HepG2 (cell line): Measurements from ENCODE around the gene ATAD3A. TPM values are rescaled to one million over a fixed set of nuclear protein-coding genes. Genes with fewer than 3 reads are reported as not detected.

Experiments
- ATAC-seq: fragments of 200-7000 bp; cut with Tn5 transposase; 3 replicates; pipeline ENCODE4 v1.9.1; 2020; ENCODE audit warnings: mild to moderate bottlenecking, moderate library complexity
- BruUV-seq: library from RNA; stranded (reverse); fragments of 400-500 nt; replicated peaks from 2 replicates; lab custom pipeline; 2021; lab: Mats Ljungman, UMichigan
- CTCF ChIA-PET: fragments of 300-600 bp; formaldehyde crosslinking; extraction: SDS; loops from one replicate; lab custom pipeline; 2021; ENCODE audit warnings: low total read pairs, inconsistent platforms, low intra/inter-chr PET ratio; lab: Yijun Ruan, JAX
- POLR2A ChIA-PET: fragments of 350-600 bp; sonication (Branson Sonifier 250); formaldehyde crosslinking; loops from one replicate; lab custom pipeline; 2020; ENCODE audit warnings: antibody characterized with exemption, inconsistent platforms; lab: Yijun Ruan, JAX
- DNase-seq: peaks from one replicate; pipeline ENCODE4 v3.0.0-alpha.2; 2015; ENCODE audit warnings: low spot score
- FAIRE-seq: peaks from 3 replicates; lab custom pipeline; 2011; peaks lifted over from hg19 to GRCh38; lab: Jason Lieb, UNC
- H2AFZ ChIP-seq: one replicate; pipeline ENCODE4 v1.6.1; 2011; ENCODE audit warnings: low read length, inconsistent platforms
- H3K27ac ChIP-seq: fragments of 300-600 bp; 3 replicates; pipeline ENCODE4 v1.8.0; 2011; ENCODE audit warnings: mixed run types, mild to moderate bottlenecking, mixed read lengths, low read length, inconsistent platforms; ENCODE audit not compliant: insufficient read depth; ENCODE audit errors: extremely low read length
- H3K27me3 ChIP-seq, 2 experiments: fragments of 200-600 bp in 1 of 2; 2 replicates in 1 of 2; 3 replicates in 1 of 2; pipeline versions ENCODE4 v1.6.0 to v1.8.0; 2011; ENCODE audit warnings: low read length in 2 of 2, mild to moderate bottlenecking in 2 of 2, moderate library complexity in 2 of 2, inconsistent platforms in 1 of 2; ENCODE audit not compliant: insufficient read depth in 2 of 2, control insufficient read depth in 1 of 2
- H3K36me3 ChIP-seq, 2 experiments: fragments of 200-600 bp in 1 of 2; replicated peaks in 1 of 2; 2 replicates in 1 of 2; 3 replicates in 1 of 2; pipeline versions ENCODE4 v1.5.1 to v1.8.0; 2011; ENCODE audit warnings: low read length in 2 of 2, inconsistent platforms in 1 of 2; ENCODE audit not compliant: insufficient read depth in 2 of 2, control insufficient read depth in 1 of 2
- H3K4me1 ChIP-seq: 2 replicates; pipeline ENCODE4 v1.5.1; 2012; ENCODE audit warnings: low read length, inconsistent platforms; ENCODE audit not compliant: insufficient read depth
- H3K4me2 ChIP-seq: 2 replicates; pipeline ENCODE4 v1.6.0; 2011; ENCODE audit warnings: low read depth, low read length, inconsistent platforms
- H3K4me3 ChIP-seq, 3 experiments: fragments of 200-600 bp in 1 of 3; sonication (generic), shearing (Covaris generic) in 1 of 3; replicated peaks in 1 of 3; 2 replicates each; pipeline ENCODE4 v1.5.1; 2011 to 2016; ENCODE audit warnings: low read length in 3 of 3, inconsistent platforms in 2 of 3, low read depth in 2 of 3, mild to moderate bottlenecking in 2 of 3, control low read depth in 1 of 3, mixed read lengths in 1 of 3; ENCODE audit not compliant: insufficient read depth in 1 of 3
- H3K79me2 ChIP-seq: one replicate; pipeline ENCODE4 v1.6.1; 2011; ENCODE audit warnings: low read length, inconsistent platforms; ENCODE audit not compliant: insufficient read depth
- H3K9ac ChIP-seq: 2 replicates; pipeline ENCODE4 v1.6.0; 2011; ENCODE audit warnings: mild to moderate bottlenecking, low read depth, low read length, inconsistent platforms; ENCODE audit not compliant: insufficient read depth
- H3K9me3 ChIP-seq: 2 replicates; pipeline ENCODE4 v1.5.1; 2012; ENCODE audit warnings: mild to moderate bottlenecking, low read length
- H4K20me1 ChIP-seq: 2 replicates; pipeline ENCODE4 v1.6.0; 2011; ENCODE audit warnings: inconsistent platforms, mild to moderate bottlenecking, low read length, moderate library complexity; ENCODE audit not compliant: insufficient read depth
- PTBP1 ChIP-seq: fragments of 200-400 bp; formaldehyde crosslinking; IDR thresholded peaks from 2 replicates; pipeline ENCODE4 v1.6.1; 2018; ENCODE audit warnings: low read length, low read depth; ENCODE audit not compliant: poor library complexity, severe bottlenecking
- RARG ChIP-seq: sonication (generic); formaldehyde crosslinking; IDR thresholded peaks from 2 replicates; pipeline ENCODE4 v1.4.0; 2020; ENCODE audit warnings: low read depth, mild to moderate bottlenecking, missing genetic modification reagents
- ZFP36L2 ChIP-seq: sonication (generic); formaldehyde crosslinking; IDR thresholded peaks from 2 replicates; pipeline ENCODE4 v1.4.0; 2020; ENCODE audit warnings: missing genetic modification reagents
- ZNF224 ChIP-seq: sonication (generic); formaldehyde crosslinking; IDR thresholded peaks from 2 replicates; pipeline ENCODE4 v1.5.0; 2020; ENCODE audit warnings: mild to moderate bottlenecking, missing genetic modification reagents
- ZNF3 ChIP-seq: IDR thresholded peaks from 2 replicates; pipeline ENCODE4 v1.7.0; 2017; ENCODE audit warnings: inconsistent platforms
- ZNF343 ChIP-seq: sonication (generic); formaldehyde crosslinking; IDR thresholded peaks from 2 replicates; pipeline ENCODE4 v1.4.0; 2020; ENCODE audit warnings: mild to moderate bottlenecking, missing genetic modification reagents
- ZNF761 ChIP-seq: sonication (generic); formaldehyde crosslinking; conservative IDR thresholded peaks from 2 replicates; pipeline ENCODE4 v1.4.0; 2020; ENCODE audit warnings: mild to moderate bottlenecking, missing genetic modification reagents
- WGBS: methylation state at CpG from one replicate; pipeline ENCODE4 v1.1.6; 2017; ENCODE audit warnings: low lambda C conversion rate; 5-methylcytosine and 5-hydroxymethylcytosine counted together
- in situ Hi-C: cut with HindIII; loops from 2 replicates; pipeline ENCODE4 v1.10.0; 2017; ENCODE audit warnings: low pct_unique_long_range_greater_than_20kb; ENCODE audit not compliant: extremely low pct_ligation_motif_present
- intact Hi-C: fragments of 100-400 bp; cut with micrococcal nuclease; formaldehyde crosslinking; loops from one replicate; pipeline ENCODE4 v1.10.0; 2022; ENCODE audit not compliant: unreplicated experiment
- polyA plus RNA-seq, 8 experiments: library from polyadenylated mRNA; depleted of rRNA in 3 of 8; stranded (reverse) in 7 of 8; unstranded in 1 of 8; fragments of >200 nt; fragmentation: Illumina TruSeq in 4 of 8; extraction: Trizol in 4 of 8; gene quantifications; 2 replicates each; pipeline versions ENCODE4 v1.2.1 to v1.2.3, GENCODE V29; 2011 to 2016; ENCODE audit warnings: low read depth in 4 of 8, missing spikeins in 1 of 8, mixed read lengths in 1 of 8; ENCODE audit not compliant: insufficient read depth in 1 of 8
- total RNA-seq, 5 experiments: library from RNA; depleted of rRNA; stranded (reverse); fragments of >200 nt; fragmentation: Illumina TruSeq; extraction: Trizol; gene quantifications; 2 replicates each; pipeline ENCODE4 v1.2.3, GENCODE V29; 2016; ENCODE audit warnings: low read depth in 1 of 5
- TF ChIP-seq, protein P1 (sequence below): sonication (generic); formaldehyde crosslinking; IDR thresholded peaks from 2 replicates; pipeline ENCODE4 v1.4.0; 2020; ENCODE audit warnings: missing genetic modification reagents
- TF ChIP-seq, protein P2 (sequence below): sonication (generic); formaldehyde crosslinking; conservative IDR thresholded peaks from 2 replicates; pipeline ENCODE4 v1.8.1; 2023; ENCODE audit warnings: missing genetic modification reagents

ATAD3A gene
- total and polyA plus RNA-seq, 2 of the 13 experiments (the other 11 are each of a cell fraction or from before 2014, with no cell fraction given) = 10.6 to 49.0 TPM

DNA sequence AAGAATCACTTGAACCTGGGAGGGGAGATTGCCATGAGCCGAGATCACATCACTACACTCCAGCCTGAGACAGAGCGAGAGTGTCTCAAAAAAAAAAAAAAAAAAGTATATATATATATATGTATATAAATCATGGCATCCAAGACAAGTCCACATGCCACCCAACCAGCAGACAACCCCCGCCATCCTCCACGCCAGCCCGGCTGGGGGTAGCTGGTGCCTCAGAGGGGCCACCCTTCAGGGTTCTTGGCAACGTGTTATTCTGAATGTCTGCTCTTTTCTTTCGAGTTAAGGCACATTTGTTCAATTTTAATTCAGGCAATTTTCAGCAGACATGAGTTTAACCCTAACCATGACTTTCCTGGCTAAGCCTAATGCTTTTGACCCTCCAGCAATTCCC is 38.1 kb downstream of the ATAD3A start:
- BruUV-seq = no TSS peak
- no peak overlapping the region for H3K4me3 ChIP-seq
- DNase-seq (no peak), FAIRE-seq (no peak), ATAC-seq (no peak)
- H3K4me1 ChIP-seq = 0 out of 2 replicates have a peak, but pooled peaks cover 3% of the 10 kb centered on the region
- intact Hi-C loops (no loop called here), in situ Hi-C loops (no loop called here)
- H3K9ac ChIP-seq = no peak overlapping the region
- H3K79me2 ChIP-seq = no peaks in the 10 kb centered on the region
- no peak overlapping the region for H2AFZ ChIP-seq
- WGBS = 92% methylated on average over 7 of the region's 7 CpGs
- no peak overlapping the region for H3K4me2 ChIP-seq
- no peaks in the 10 kb centered on the region for H3K9me3 ChIP-seq
- peaks cover 0 to 1% of the 10 kb centered on the region in 2 experiments; a peak in 2 of 5 replicates for H3K36me3 ChIP-seq
- ChIA-PET POLR2A (no interaction called here), CTCF (no interaction called here)
- H3K27me3 ChIP-seq = no peaks in the 10 kb centered on the region
- no peak overlapping the region for H3K27ac ChIP-seq
- no peaks in the 10 kb centered on the region for H4K20me1 ChIP-seq
- TF ChIP-seq RARG (CRISPR knock-in tag) = no peak
- no peak for TF ChIP-seq ZNF761
- no peak for TF ChIP-seq ZNF343 (CRISPR knock-in tag)
- TF ChIP-seq, protein P1, sequence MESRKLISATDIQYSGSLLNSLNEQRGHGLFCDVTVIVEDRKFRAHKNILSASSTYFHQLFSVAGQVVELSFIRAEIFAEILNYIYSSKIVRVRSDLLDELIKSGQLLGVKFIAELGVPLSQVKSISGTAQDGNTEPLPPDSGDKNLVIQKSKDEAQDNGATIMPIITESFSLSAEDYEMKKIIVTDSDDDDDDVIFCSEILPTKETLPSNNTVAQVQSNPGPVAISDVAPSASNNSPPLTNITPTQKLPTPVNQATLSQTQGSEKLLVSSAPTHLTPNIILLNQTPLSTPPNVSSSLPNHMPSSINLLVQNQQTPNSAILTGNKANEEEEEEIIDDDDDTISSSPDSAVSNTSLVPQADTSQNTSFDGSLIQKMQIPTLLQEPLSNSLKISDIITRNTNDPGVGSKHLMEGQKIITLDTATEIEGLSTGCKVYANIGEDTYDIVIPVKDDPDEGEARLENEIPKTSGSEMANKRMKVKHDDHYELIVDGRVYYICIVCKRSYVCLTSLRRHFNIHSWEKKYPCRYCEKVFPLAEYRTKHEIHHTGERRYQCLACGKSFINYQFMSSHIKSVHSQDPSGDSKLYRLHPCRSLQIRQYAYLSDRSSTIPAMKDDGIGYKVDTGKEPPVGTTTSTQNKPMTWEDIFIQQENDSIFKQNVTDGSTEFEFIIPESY (CRISPR knock-in tag) = no peak
- no peak for TF ChIP-seq ZNF3 (CRISPR knock-in tag)
- TF ChIP-seq PTBP1 = no peak
- TF ChIP-seq ZNF224 (CRISPR knock-in tag) = no peak
- no peak for TF ChIP-seq ZFP36L2 (CRISPR knock-in tag)
- TF ChIP-seq, protein P2, sequence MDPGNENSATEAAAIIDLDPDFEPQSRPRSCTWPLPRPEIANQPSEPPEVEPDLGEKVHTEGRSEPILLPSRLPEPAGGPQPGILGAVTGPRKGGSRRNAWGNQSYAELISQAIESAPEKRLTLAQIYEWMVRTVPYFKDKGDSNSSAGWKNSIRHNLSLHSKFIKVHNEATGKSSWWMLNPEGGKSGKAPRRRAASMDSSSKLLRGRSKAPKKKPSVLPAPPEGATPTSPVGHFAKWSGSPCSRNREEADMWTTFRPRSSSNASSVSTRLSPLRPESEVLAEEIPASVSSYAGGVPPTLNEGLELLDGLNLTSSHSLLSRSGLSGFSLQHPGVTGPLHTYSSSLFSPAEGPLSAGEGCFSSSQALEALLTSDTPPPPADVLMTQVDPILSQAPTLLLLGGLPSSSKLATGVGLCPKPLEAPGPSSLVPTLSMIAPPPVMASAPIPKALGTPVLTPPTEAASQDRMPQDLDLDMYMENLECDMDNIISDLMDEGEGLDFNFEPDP = no peak
